Ovary (tissue), 9 donors: Measurements from ENCODE around the gene LRMDA. TPM values are rescaled to one million over a fixed set of nuclear protein-coding genes. Genes with fewer than 3 reads are reported as not detected.

Experiments used
- DNase-seq, 5 donors: peaks; one replicate each; pipeline ENCODE4 v3.0.0-alpha.2; 2019 to 2020
- H3K27ac ChIP-seq, 2 donors: fragments of 200-600 bp; one replicate each; pipeline versions ENCODE4 v1.5.1 to v1.8.0; 2019 to 2022
- H3K27me3 ChIP-seq: fragments of 200-600 bp; one replicate; pipeline ENCODE4 v1.8.0; 2022
- H3K36me3 ChIP-seq: fragments of 200-600 bp; sonication (generic); one replicate; pipeline ENCODE4 v1.5.1; 2019
- H3K4me1 ChIP-seq: one replicate; pipeline ENCODE4 v1.8.1; 2013; ENCODE audit warnings: mild to moderate bottlenecking, moderate library complexity; ENCODE audit not compliant: insufficient read depth
- H3K4me3 ChIP-seq: fragments of 200-600 bp; sonication (generic); one replicate; pipeline ENCODE4 v1.5.1; 2017
- H3K9me3 ChIP-seq, 2 donors: fragments of 200-600 bp in 1 of 2; sonication (generic) in 1 of 2; one replicate each; pipeline versions ENCODE4 v1.5.1 to v1.8.1; 2013 to 2019; ENCODE audit warnings: mild to moderate bottlenecking in 1 of 2, moderate library complexity in 1 of 2
- EP300 ChIP-seq: sonication (generic); formaldehyde crosslinking; IDR thresholded peaks from one replicate; pipeline ENCODE4 v1.6.1; 2017; ENCODE audit warnings: antibody characterized with exemption
- POLR2A ChIP-seq: fragments of 450-650 bp; IDR thresholded peaks from one replicate; pipeline ENCODE4 v1.6.1; 2017; ENCODE audit warnings: antibody characterized with exemption, mild to moderate bottlenecking, moderate library complexity
- WGBS, 3 donors: extraction: QIAGEN DNeasy Blood & Tissue Kit in 1 of 3; methylation state at CpG; one replicate each; pipeline versions ENCODE4 v1.1.5 to v1.1.7; 2013 to 2017; 5-methylcytosine and 5-hydroxymethylcytosine counted together
- intact Hi-C, 4 donors: fragments of 100-400 bp; cut with DNase I; formaldehyde crosslinking; loops; one replicate each; pipeline versions ENCODE4 v1.11.0 to v1.15.1; 2022 to 2023
- polyA plus RNA-seq, 2 donors: library from polyadenylated mRNA; stranded (reverse); fragments of 200-250 nt in 1 of 2; fragments of 350-450 nt in 1 of 2; fragmentation: Illumina TruSeq in 1 of 2; extraction: RNeasy Lipid Tissue Mini Kit (QIAGEN cat#74804) in 1 of 2; gene quantifications; one replicate each; pipeline ENCODE4 v1.2.3, GENCODE V29; 2013 to 2014
- total RNA-seq, 7 donors: library from RNA; depleted of rRNA in 2 of 7; stranded (reverse); fragments of >200 nt in 2 of 7; fragmentation: NEBNext Ultra II Directional in 3 of 7; extraction: Animal tissue kit (Norgen Biotek cat#: 25700) in 3 of 7; gene quantifications; one replicate each; pipeline versions ENCODE4 v1.1.0 to v1.2.4, GENCODE V29; 2016 to 2023
- TF ChIP-seq, protein P1 (sequence below), 3 donors: fragments of 450-650 bp in 2 of 3; fragments of 200-600 bp in 1 of 3; IDR thresholded peaks; one replicate each; pipeline versions ENCODE4 v1.5.1 to v1.8.0; 2016 to 2022; ENCODE audit warnings: antibody characterized with exemption in 3 of 3, mild to moderate bottlenecking in 1 of 3
- donor health status: DM: no; HTN: no; CAD: no; lungs with moderate emphysema.
- donor health status: DM: no; HTN: no; CAD: no.
- donor health status: Bipolar disorder and iron deficiency.
- donor health status: DM: yes; HTN: yes; CAD: no.
- donor health status: DM: no; HTN: no; CAD: no.
- donor health status: DM: yes; HTN: yes; CAD: no.

The LRMDA gene
- total and polyA plus RNA-seq, 9 donors = 14.8 to 30.7 (median 22.9) TPM

DNA sequence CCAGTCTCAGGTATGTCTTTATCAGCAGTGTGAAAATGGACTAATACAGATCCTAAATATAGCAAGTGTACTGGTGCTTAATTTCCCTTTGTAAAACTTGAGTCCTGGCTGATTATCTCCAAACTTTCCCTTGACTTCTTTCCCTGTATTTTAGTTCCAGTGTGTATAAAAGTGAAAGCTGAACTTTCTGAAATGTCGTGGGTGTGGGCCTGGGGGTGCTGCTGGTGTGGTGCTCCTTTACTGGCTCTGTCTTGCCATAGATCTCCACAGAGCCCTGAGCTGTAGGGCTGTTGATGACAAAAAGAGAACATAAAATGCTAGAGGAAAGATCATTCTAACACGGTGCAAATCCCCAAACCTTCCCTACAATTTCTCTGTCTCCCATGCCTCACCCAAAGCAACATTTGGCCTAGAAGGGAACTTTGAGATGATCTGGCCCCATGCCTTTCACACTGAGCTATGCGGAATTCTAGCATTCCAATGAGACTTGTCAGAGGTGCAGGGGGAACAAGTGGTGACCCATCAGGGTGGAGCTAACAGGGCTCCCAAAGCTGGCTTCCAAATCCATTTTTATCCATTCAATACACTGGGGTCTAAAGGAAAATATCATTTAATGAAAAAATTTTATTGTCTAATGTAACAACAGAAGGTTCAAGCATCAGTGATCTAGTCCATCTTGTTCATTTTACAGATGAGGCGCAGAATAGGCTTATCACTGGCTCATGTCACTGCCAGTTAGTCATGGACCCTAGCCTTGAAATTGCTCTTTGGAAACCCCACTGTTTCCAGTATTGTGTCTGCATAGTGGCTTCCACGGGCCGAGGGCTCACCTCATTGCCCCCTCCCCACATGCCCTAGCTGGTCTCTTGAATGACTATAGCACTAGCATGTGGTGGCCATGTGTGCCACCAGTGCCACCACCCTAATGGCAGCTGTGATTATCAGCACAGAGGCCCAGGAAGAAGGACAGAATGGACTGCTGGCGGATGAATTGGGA is 1000.9 kb downstream of the LRMDA start:
- 65 to 71% (median 66%) methylated on average over 7 of the region's 7 CpGs for WGBS, 3 donors
- DNase-seq = peak in 2 of 5 donors; percentile 48 to 67
- Histone ChIP-seq H3K27me3 (no peaks in the 10 kb centered on the region), H3K9me3 (no peaks in the 10 kb centered on the region), H3K27ac (no peak overlapping the region), H3K4me1 (peaks cover 19% of the 10 kb centered on the region), H3K36me3 (no peaks in the 10 kb centered on the region), H3K4me3 (no peak overlapping the region)
- intact Hi-C loops = no loop called here
- TF ChIP-seq POLR2A = no peak
- TF ChIP-seq, protein P1, sequence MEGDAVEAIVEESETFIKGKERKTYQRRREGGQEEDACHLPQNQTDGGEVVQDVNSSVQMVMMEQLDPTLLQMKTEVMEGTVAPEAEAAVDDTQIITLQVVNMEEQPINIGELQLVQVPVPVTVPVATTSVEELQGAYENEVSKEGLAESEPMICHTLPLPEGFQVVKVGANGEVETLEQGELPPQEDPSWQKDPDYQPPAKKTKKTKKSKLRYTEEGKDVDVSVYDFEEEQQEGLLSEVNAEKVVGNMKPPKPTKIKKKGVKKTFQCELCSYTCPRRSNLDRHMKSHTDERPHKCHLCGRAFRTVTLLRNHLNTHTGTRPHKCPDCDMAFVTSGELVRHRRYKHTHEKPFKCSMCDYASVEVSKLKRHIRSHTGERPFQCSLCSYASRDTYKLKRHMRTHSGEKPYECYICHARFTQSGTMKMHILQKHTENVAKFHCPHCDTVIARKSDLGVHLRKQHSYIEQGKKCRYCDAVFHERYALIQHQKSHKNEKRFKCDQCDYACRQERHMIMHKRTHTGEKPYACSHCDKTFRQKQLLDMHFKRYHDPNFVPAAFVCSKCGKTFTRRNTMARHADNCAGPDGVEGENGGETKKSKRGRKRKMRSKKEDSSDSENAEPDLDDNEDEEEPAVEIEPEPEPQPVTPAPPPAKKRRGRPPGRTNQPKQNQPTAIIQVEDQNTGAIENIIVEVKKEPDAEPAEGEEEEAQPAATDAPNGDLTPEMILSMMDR (IDR thresholded peaks at IDR 0.05) = no peak
- no peak for TF ChIP-seq EP300

DNA sequence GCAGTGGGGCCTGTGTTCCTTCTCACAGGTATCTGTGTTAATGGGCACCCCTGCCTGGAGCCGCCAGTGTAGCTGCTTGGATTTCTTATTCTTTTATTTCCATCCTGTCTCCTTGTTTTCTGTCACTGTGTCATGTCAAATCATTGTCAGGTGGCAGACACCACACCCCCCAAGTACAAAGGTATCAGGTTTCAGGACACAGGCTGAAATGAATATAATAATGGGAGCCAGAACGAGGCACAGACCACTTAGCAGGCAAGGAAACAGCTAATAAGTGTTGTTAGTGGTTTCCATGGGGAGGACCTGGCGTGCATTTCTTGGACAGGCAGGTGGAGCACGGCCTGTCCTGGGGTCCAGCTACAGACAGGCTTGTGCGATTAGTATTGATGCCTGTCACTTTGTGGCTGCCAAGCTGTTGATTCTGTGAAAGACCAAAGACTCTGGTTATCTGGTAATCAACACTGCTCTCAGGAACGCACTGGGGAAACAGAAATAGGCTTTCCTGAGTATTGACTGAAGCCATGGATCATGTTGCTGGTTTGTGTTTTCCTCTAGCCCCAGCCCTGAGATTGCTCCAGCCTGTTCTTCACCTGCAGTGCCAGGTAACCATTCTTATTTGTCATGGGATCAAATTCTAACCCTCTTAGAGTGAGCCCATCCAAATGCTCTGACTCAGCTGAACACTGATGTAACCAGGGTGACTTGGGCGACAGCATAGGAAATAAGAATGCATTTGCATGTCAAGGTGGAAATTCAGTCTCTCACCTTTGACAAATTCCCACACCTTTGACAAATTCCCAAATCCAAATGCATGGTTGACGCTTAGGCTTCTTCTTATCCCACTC is 1002.0 kb downstream of the LRMDA start:
- no peak overlapping the region for H3K4me3 ChIP-seq
- no peaks in the 10 kb centered on the region for H3K9me3 ChIP-seq
- WGBS, 3 donors = 96 to 98% (median 96%) methylated on average over 8 of the region's 8 CpGs
- H3K27me3 ChIP-seq = no peaks in the 10 kb centered on the region
- H3K27ac ChIP-seq = no peak overlapping the region
- TF ChIP-seq, protein P1 (IDR thresholded peaks at IDR 0.05) = no peak
- no peak for TF ChIP-seq POLR2A
- no peak for TF ChIP-seq EP300
- peaks cover 19% of the 10 kb centered on the region for H3K4me1 ChIP-seq
- intact Hi-C loops = no loop called here
- H3K36me3 ChIP-seq = no peaks in the 10 kb centered on the region
- no peak for DNase-seq

DNA sequence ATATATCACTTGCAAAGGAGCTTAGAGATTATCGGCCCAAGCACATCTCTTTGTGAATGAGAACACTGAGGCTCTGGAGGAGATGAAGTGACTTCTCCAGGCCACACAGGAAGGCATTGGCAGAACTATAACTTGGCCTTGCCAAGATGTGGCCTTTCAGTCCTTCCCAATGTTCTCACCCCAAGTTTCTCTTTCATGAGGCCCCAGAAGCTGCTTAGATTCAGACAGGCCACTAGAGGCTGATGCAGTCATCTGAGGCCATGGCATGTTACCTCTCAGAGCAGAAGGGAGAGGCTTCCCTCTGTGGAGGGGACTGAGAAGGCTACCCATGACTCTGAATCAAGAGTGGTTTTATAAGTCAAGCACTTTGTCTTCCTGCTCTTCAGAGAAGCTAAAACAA is 1003.7 kb downstream of the LRMDA start:
- Histone ChIP-seq H3K27me3 (no peaks in the 10 kb centered on the region), H3K4me3 (no peak overlapping the region), H3K36me3 (no peaks in the 10 kb centered on the region), H3K4me1 (peaks cover 15% of the 10 kb centered on the region), H3K27ac (no peak overlapping the region), H3K9me3 (no peaks in the 10 kb centered on the region)
- 90 to 97% (median 96%) methylated on average over 1 of the region's 1 CpG for WGBS, 3 donors
- intact Hi-C loops = no loop called here
- DNase-seq = no peak
- TF ChIP-seq EP300 (no peak), POLR2A (no peak)
- TF ChIP-seq, protein P1 (IDR thresholded peaks at IDR 0.05) = no peak

DNA sequence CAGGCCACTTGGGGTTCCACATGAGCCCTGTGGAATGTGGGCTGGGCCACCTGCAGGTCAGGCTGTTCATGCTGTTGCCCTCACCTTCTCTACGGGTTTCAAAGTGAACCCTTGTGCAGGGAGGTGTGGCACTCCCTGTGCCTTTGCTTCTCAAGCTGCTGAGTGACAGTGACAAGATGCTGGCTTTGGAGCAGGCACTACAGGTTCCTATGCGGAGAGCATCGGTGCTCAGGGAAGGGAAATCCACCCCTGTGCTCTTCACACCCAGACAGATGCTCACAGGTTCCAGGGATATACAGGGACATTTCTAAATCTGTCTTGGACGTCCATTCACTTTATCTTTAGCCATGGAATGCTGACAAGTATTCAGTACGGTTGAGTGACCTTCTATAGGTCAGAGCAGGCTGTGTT is 1005.0 kb downstream of the LRMDA start:
- Histone ChIP-seq H3K9me3 (no peaks in the 10 kb centered on the region), H3K36me3 (no peaks in the 10 kb centered on the region), H3K4me1 (peaks cover 12% of the 10 kb centered on the region), H3K27ac (no peak overlapping the region), H3K27me3 (no peaks in the 10 kb centered on the region), H3K4me3 (no peak overlapping the region)
- no peak for DNase-seq
- TF ChIP-seq POLR2A (no peak), EP300 (no peak)
- TF ChIP-seq, protein P1 (IDR thresholded peaks at IDR 0.05) = no peak
- intact Hi-C loops = no loop called here
- WGBS, 3 donors = 48 to 53% (median 52%) methylated on average over 5 of the region's 5 CpGs
